Fibroblast of the aortic adventitia (primary cell): ENCODE measurements around the gene BABAM2. TPM values are rescaled to one million over a fixed set of nuclear protein-coding genes. Genes with fewer than 3 reads are reported as not detected.
A peak's percentile ranks its signal among the peaks of the same experiment; 100 is the strongest.

Experiments
- DNase-seq: peaks from one replicate; pipeline ENCODE4 v3.0.0-alpha.2; 2010; ENCODE audit warnings: low read depth
- H3K4me3 ChIP-seq: 2 replicates; pipeline ENCODE4 v1.5.1; 2011; ENCODE audit warnings: low read depth, mild to moderate bottlenecking, control low read depth, low read length, moderate library complexity
- CTCF ChIP-seq: IDR thresholded peaks from 2 replicates; pipeline ENCODE4 v1.5.1; 2011; ENCODE audit warnings: mild to moderate bottlenecking, low read length, control low read depth, inconsistent platforms; ENCODE audit not compliant: insufficient read depth
- total RNA-seq: library from RNA; depleted of rRNA; stranded (reverse); fragments of >200 nt; gene quantifications from 2 replicates; pipeline ENCODE4 v1.2.3, GENCODE V29; 2012; ENCODE audit warnings: low replicate concordance

BABAM2 gene
- total RNA-seq, 1 donor, result 45.3 TPM

DNA sequence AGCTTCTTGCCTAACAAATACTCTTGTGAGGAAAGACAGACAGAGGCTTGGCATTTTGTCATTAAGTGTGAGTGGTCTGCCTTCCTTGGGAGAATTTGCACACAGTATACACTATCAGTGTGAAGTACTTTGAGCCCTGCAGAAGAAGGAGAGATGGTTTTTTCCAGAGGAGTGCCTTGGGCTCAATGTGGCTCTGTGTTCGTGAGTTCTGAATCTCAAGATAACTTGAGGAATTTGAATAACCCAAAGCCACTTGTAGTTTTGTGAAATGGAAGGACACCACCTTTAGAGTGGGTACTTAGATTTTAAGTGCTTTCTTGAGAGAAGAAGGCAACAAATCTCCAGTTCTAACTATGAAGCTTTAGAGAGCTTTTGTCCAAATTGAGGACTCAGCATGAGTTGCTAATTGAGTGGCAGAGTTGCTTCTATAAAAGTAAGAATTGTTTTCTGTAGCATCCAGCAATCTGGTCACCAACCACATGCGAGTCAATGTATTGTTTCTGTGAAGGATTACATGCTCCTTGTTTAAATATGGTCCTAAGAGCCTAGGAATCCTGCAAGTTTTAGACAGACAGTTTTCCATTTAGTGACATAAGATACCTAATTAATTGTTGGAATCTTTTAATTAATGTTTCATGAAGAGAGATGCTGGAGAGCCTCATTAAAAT lies 68.3 kb downstream of the BABAM2 start:
- DNase-seq, result peak; percentile 28

GRCh38 chr2:27959496-27959895 lies 69.0 kb downstream of the BABAM2 start:
- TF ChIP-seq CTCF, result no peak
- DNase-seq, result peak; percentile 64
- H3K4me3 ChIP-seq, result no peak overlapping the region

More for the DNA sequence above, 68.3 kb downstream of the BABAM2 start:
- H3K4me3 ChIP-seq, result no peak overlapping the region
- no peak for TF ChIP-seq CTCF

- DNase-seq, result peak; percentile 95
- peak overlapping the region; percentile 31 for H3K4me3 ChIP-seq
- TF ChIP-seq CTCF, result no peak
These were observed 69.8 kb downstream of the BABAM2 start for GRCh38 chr2:27960237-27960912.

GRCh38 chr2:27962006-27962405 lies 71.5 kb downstream of the BABAM2 start:
- TF ChIP-seq CTCF, result no peak
- DNase-seq, result peak; percentile 46
- no peak overlapping the region for H3K4me3 ChIP-seq

GRCh38 chr2:27963472-27963871 lies 72.9 kb downstream of the BABAM2 start:
- TF ChIP-seq CTCF, result no peak
- DNase-seq, result no peak
- no peak overlapping the region for H3K4me3 ChIP-seq

- no peak overlapping the region for H3K4me3 ChIP-seq
- DNase-seq, result no peak
- TF ChIP-seq CTCF, result no peak
These were observed 73.5 kb downstream of the BABAM2 start for GRCh38 chr2:27964067-27964466.
